Measurements from ENCODE around the gene UNC45B. TPM values are rescaled to one million over a fixed set of nuclear protein-coding genes. Genes with fewer than 3 reads are reported as not detected.
"Not testable (repeated sequence)": the region's sequence is repeated elsewhere in the genome, so short reads cannot be mapped to it uniquely, and the experiment has no call there.

UNC45B gene
- total RNA-seq, 1 donor from 2014 or later: 146 TPM

DNA sequence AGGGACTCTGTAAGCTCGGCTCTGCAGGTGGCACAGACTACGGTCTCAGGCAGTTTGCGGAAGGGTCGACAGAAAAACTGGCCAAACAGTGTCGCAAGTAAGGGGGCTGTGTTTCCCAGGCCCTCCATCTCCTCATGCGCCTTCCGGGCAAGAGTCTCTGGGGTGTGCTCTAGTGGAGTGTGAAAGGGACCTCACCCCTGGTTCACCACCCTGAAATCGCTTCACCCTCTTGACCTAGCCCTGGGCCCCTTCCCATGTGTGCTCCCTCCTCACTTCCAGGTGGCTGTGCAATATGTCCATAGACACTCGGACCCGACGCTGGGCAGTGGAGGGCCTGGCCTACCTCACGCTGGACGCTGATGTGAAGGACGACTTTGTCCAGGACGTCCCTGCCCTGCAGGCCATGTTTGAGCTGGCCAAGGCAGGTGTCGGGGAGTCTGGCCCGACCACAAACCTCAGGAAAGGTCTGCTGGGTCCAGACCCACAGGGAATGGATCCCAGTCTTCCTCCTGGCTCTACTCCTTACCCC, 22.3 kb downstream of the UNC45B start:
- no peaks in the 10 kb centered on the region for H3K4me1 ChIP-seq (ENCODE audit: control insufficient read depth in 3 of 3, insufficient read depth in 3 of 3, low read length in 3 of 3)
- no peaks in the 10 kb centered on the region for H3K27me3 ChIP-seq (ENCODE audit: control insufficient read depth in 3 of 3, insufficient read depth in 3 of 3, low read length in 3 of 3)
- H3K4me3 ChIP-seq (ENCODE audit: low read length in 3 of 3): no peak overlapping the region
- no peaks in the 10 kb centered on the region for H3K9me3 ChIP-seq (ENCODE audit: control insufficient read depth in 3 of 3, low read length in 3 of 3)
- H3K27ac ChIP-seq (ENCODE audit: low read depth, low read length): no peak overlapping the region
- H3K36me3 ChIP-seq (ENCODE audit: control insufficient read depth in 3 of 3, insufficient read depth in 3 of 3, low read length in 3 of 3): peaks cover 46 to 61% (median 56%) of the 10 kb centered on the region in 3 donors
- H3K9ac ChIP-seq (ENCODE audit: low read depth in 1 of 3, low read length in 3 of 3): no peak overlapping the region

DNA sequence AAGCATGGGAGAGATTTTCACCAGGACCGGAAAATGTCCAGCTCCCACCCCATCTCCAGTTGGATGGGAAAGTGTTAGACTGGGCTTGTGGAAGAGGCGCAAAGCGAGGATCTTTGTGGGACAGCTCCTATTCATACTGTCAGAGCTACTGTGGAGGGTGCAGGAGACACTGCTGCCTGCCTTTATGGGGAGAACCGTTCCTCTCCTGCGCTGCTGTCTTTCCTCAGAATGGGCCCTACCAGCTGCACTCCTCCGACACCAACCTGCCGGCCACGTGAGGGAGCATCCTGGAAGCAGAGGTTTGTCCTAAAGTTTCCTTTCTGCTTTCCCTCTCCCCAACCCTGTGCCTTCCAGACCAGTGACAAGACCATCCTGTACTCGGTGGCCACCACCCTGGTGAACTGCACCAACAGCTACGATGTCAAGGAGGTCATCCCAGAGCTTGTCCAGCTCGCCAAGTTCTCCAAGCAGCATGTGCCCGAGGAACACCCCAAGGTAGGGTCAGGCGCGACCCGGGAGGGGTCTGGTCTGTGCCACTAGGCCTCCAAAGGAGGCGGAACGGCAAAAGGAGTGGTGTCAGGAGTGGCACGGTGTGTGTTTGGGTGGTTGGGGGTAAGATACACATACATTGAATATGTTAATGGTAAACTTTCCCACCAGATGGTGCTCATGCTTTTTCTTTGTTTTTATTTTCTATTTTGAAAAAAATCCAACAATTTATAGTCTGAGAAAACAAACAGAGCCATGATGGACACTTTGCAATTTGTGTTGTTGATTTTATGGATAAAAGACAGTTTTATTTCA, 23.6 kb downstream of the UNC45B start:
- Histone ChIP-seq H3K27me3 (ENCODE audit: control insufficient read depth in 3 of 3, insufficient read depth in 3 of 3, low read length in 3 of 3) (no peaks in the 10 kb centered on the region), H3K36me3 (ENCODE audit: control insufficient read depth in 3 of 3, insufficient read depth in 3 of 3, low read length in 3 of 3) (peaks cover 58 to 67% (median 63%) of the 10 kb centered on the region in 3 donors)

DNA sequence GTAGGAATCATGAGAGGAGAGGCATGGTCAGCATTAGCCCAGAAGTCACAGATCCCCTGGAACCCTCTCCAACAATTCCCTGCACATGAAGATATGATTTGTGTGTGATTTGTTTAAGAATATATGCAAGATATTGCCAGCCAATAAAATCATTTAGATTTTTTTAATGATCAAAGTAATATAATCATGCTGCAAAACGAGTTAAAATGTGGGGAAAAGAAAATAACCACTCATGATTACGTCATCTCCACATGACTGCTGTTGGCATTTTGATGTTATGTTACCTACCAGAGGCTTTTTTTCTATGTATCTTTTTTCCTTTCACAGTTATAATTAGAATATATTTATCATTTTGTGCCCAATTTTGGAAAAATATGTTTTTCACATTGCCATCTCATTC, 24.2 kb downstream of the UNC45B start:
- H3K9ac ChIP-seq (ENCODE audit: low read depth in 1 of 3, low read length in 3 of 3): no peak overlapping the region
- no peak overlapping the region for H3K4me3 ChIP-seq (ENCODE audit: low read length in 3 of 3)
- no peaks in the 10 kb centered on the region for H3K9me3 ChIP-seq (ENCODE audit: control insufficient read depth in 3 of 3, low read length in 3 of 3)
- H3K4me1 ChIP-seq (ENCODE audit: control insufficient read depth in 3 of 3, insufficient read depth in 3 of 3, low read length in 3 of 3): peaks cover 0 to 5% (median 0%) of the 10 kb centered on the region in 3 donors
- H3K27me3 ChIP-seq (ENCODE audit: control insufficient read depth in 3 of 3, insufficient read depth in 3 of 3, low read length in 3 of 3): no peaks in the 10 kb centered on the region
- H3K36me3 ChIP-seq (ENCODE audit: control insufficient read depth in 3 of 3, insufficient read depth in 3 of 3, low read length in 3 of 3): peaks cover 55 to 66% (median 63%) of the 10 kb centered on the region in 3 donors
- H3K27ac ChIP-seq (ENCODE audit: low read depth, low read length): no peak overlapping the region

More for the DNA sequence above, 23.6 kb downstream of the UNC45B start:
- Histone ChIP-seq H3K4me3 (ENCODE audit: low read length in 3 of 3) (no peak overlapping the region), H3K9me3 (ENCODE audit: control insufficient read depth in 3 of 3, low read length in 3 of 3) (no peaks in the 10 kb centered on the region), H3K9ac (ENCODE audit: low read depth in 1 of 3, low read length in 3 of 3) (no peak overlapping the region), H3K4me1 (ENCODE audit: control insufficient read depth in 3 of 3, insufficient read depth in 3 of 3, low read length in 3 of 3) (peaks cover 0 to 5% (median 0%) of the 10 kb centered on the region in 3 donors), H3K27ac (ENCODE audit: low read depth, low read length) (no peak overlapping the region)

DNA sequence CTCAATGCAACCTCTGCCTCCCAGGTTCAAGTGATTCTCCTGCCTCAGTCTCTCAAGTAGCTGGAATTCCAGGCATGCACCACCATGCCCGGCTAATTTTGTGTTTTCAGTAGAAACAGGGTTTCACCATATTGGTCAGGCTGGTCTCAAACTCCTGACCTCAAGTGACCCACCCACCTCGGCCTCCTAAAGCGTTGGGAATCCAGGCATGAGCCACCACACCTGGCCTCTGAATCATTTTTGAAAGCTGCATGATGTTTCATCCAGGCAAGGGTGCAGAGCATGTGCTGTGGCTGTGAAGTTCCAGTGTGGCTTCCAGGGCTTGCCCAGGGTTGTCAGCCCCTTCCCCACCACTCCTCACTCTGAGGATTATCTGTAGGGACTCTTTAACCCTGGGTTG, 24.7 kb downstream of the UNC45B start:
- H3K27ac ChIP-seq (ENCODE audit: low read depth, low read length); H3K4me3 ChIP-seq (ENCODE audit: low read length in 3 of 3); H3K4me1 ChIP-seq (ENCODE audit: control insufficient read depth in 3 of 3, insufficient read depth in 3 of 3, low read length in 3 of 3); H3K9ac ChIP-seq (ENCODE audit: low read depth in 1 of 3, low read length in 3 of 3); H3K27me3 ChIP-seq (ENCODE audit: control insufficient read depth in 3 of 3, insufficient read depth in 3 of 3, low read length in 3 of 3); H3K9me3 ChIP-seq (ENCODE audit: control insufficient read depth in 3 of 3, low read length in 3 of 3): not testable (repeated sequence)
- H3K36me3 ChIP-seq (ENCODE audit: control insufficient read depth in 3 of 3, insufficient read depth in 3 of 3, low read length in 3 of 3): peaks cover 56 to 67% (median 63%) of the 10 kb centered on the region in 3 donors

DNA sequence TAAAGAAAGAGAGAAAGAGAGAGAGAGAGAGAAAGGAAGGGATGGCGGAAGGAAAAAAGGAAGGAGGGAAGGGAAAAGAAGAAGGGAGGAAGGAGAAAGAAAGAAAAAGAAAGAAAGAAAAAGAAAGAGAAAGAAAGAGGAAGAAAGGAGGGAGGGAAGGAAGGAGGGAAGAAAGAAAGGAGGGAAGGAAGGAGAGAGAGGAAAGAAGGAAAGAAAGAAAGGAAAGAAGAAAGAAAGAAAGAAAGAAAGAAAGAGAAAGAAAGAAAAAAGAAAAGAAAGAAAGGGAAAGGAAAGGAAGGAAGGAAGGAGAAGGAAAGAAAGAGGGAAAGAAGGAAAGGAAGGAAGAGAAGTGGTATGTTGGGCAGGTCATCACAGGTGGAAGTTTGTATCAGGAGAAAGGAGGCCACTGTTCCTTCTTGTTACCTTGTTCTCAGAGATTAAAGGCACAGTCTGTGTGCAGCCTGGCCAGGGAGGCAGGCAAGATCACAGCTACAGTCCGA, 27.3 kb downstream of the UNC45B start:
- H3K9ac ChIP-seq (ENCODE audit: low read depth in 1 of 3, low read length in 3 of 3): no peak overlapping the region
- H3K4me1 ChIP-seq (ENCODE audit: control insufficient read depth in 3 of 3, insufficient read depth in 3 of 3, low read length in 3 of 3): peaks cover 0 to 5% (median 0%) of the 10 kb centered on the region in 3 donors
- no peak overlapping the region for H3K27ac ChIP-seq (ENCODE audit: low read depth, low read length)
- no peaks in the 10 kb centered on the region for H3K9me3 ChIP-seq (ENCODE audit: control insufficient read depth in 3 of 3, low read length in 3 of 3)
- no peaks in the 10 kb centered on the region for H3K27me3 ChIP-seq (ENCODE audit: control insufficient read depth in 3 of 3, insufficient read depth in 3 of 3, low read length in 3 of 3)
- H3K36me3 ChIP-seq (ENCODE audit: control insufficient read depth in 3 of 3, insufficient read depth in 3 of 3, low read length in 3 of 3): peaks cover 43 to 53% (median 49%) of the 10 kb centered on the region in 3 donors
- H3K4me3 ChIP-seq (ENCODE audit: low read length in 3 of 3): no peak overlapping the region

DNA sequence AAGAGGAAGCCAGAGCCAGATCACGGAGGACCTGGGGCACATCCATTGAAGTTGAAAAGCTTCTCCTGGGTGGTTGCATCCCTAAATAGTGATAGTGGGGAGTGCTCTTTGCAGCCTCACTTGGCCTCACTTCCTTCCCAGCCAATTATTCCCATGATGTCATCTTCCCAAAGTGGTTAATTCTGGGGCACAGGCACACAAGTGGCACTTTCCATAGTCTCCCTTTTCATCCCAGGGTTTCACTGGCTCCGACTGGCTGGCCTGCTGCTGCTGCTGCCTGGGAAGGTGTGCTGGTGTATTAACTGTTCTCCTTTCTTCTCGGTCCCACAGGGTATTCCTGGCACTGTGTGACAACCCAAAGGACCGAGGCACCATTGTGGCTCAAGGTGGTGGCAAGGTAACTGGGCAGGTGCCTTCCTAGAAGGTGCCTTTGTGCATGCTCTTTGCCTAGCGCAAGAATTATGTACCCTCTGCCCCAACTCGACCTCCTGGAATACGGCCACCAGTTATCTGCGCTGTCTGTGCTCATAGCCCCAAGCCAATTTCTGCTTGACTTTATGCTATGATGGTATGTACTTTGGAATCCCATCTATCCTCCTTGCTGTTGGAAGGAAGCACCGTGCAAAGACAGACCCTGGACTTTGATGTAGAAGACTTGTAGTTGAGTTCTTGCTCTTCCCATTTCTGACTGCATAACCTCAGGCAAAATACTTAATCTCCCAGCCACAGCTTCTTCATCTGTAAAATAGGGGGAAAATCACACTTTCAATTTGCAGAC, 28.2 kb downstream of the UNC45B start:
- Histone ChIP-seq H3K27ac (ENCODE audit: low read depth, low read length) (no peak overlapping the region), H3K36me3 (ENCODE audit: control insufficient read depth in 3 of 3, insufficient read depth in 3 of 3, low read length in 3 of 3) (peaks cover 47 to 58% (median 53%) of the 10 kb centered on the region in 3 donors), H3K27me3 (ENCODE audit: control insufficient read depth in 3 of 3, insufficient read depth in 3 of 3, low read length in 3 of 3) (no peaks in the 10 kb centered on the region), H3K4me1 (ENCODE audit: control insufficient read depth in 3 of 3, insufficient read depth in 3 of 3, low read length in 3 of 3) (peaks cover 0 to 5% (median 0%) of the 10 kb centered on the region in 3 donors), H3K4me3 (ENCODE audit: low read length in 3 of 3) (no peak overlapping the region), H3K9me3 (ENCODE audit: control insufficient read depth in 3 of 3, low read length in 3 of 3) (no peaks in the 10 kb centered on the region), H3K9ac (ENCODE audit: low read depth in 1 of 3, low read length in 3 of 3) (no peak overlapping the region)

DNA sequence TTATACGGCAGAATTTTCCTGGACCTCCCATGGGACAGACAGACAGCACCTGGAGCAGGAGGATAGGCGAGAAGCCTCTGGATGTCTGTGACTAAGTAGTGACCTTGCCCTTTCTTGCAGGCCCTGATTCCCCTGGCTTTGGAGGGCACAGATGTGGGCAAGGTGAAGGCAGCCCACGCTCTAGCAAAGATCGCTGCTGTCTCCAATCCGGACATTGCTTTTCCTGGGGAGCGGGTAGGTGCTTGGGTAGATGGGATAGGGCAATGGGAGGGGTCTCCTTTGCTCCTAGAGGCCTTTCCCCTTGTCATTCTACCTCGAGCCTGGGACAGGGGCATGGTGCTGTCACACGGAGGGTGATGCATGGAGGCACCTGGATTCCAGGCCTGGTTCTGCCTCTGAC, 29.3 kb downstream of the UNC45B start:
- H3K27me3 ChIP-seq (ENCODE audit: control insufficient read depth in 3 of 3, insufficient read depth in 3 of 3, low read length in 3 of 3): no peaks in the 10 kb centered on the region
- no peaks in the 10 kb centered on the region for H3K9me3 ChIP-seq (ENCODE audit: control insufficient read depth in 3 of 3, low read length in 3 of 3)
- H3K36me3 ChIP-seq (ENCODE audit: control insufficient read depth in 3 of 3, insufficient read depth in 3 of 3, low read length in 3 of 3): peaks cover 48 to 59% (median 52%) of the 10 kb centered on the region in 3 donors
- H3K4me1 ChIP-seq (ENCODE audit: control insufficient read depth in 3 of 3, insufficient read depth in 3 of 3, low read length in 3 of 3): peaks cover 0 to 5% (median 0%) of the 10 kb centered on the region in 3 donors
- H3K4me3 ChIP-seq (ENCODE audit: low read length in 3 of 3): no peak overlapping the region
- no peak overlapping the region for H3K27ac ChIP-seq (ENCODE audit: low read depth, low read length)
- no peak overlapping the region for H3K9ac ChIP-seq (ENCODE audit: low read depth in 1 of 3, low read length in 3 of 3)

DNA sequence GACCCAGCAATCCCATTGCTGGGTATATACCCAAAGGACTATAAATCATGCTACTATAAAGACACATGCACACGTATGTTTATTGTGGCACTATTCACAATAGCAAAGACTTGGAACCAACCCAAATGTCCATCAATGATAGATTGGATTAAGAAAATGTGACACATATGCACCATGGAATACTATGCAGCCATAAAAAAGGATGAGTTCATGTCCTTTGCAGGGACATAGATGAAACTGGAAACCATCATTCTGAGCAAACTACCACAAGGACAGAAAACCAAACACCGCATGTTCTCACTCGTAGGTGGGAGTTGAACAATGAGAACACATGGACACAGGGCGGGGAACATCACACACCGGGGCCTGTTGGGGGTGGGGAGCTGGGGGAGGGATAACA, 31.8 kb downstream of the UNC45B start:
- not testable (repeated sequence) for H3K9me3 ChIP-seq (ENCODE audit: control insufficient read depth in 3 of 3, low read length in 3 of 3); H3K27me3 ChIP-seq (ENCODE audit: control insufficient read depth in 3 of 3, insufficient read depth in 3 of 3, low read length in 3 of 3); H3K4me3 ChIP-seq (ENCODE audit: low read length in 3 of 3); H3K9ac ChIP-seq (ENCODE audit: low read depth in 1 of 3, low read length in 3 of 3); H3K27ac ChIP-seq (ENCODE audit: low read depth, low read length); H3K4me1 ChIP-seq (ENCODE audit: control insufficient read depth in 3 of 3, insufficient read depth in 3 of 3, low read length in 3 of 3)
- H3K36me3 ChIP-seq (ENCODE audit: control insufficient read depth in 3 of 3, insufficient read depth in 3 of 3, low read length in 3 of 3): peaks cover 57 to 68% (median 57%) of the 10 kb centered on the region in 3 donors

DNA sequence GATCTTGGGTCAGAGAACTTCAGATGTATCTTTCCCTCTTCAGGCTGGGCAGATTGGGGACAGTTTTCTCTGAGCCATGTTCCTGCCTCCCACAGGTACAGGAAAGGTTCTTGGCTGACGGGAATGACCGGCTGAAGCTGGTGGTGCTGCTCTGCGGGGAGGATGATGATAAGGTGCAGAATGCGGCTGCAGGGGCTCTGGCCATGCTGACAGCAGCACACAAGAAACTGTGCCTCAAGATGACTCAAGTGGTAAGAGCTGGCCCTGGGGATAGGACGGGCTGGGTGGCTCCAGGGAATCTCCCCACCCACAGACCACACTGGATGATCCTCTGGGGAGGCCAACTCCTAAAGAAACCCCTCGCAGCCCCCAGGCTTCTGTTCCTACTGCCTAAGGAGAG, 35.7 kb downstream of the UNC45B start:
- Histone ChIP-seq H3K27me3 (ENCODE audit: control insufficient read depth in 3 of 3, insufficient read depth in 3 of 3, low read length in 3 of 3) (no peaks in the 10 kb centered on the region), H3K4me3 (ENCODE audit: low read length in 3 of 3) (no peak overlapping the region), H3K4me1 (ENCODE audit: control insufficient read depth in 3 of 3, insufficient read depth in 3 of 3, low read length in 3 of 3) (no peaks in the 10 kb centered on the region), H3K9me3 (ENCODE audit: control insufficient read depth in 3 of 3, low read length in 3 of 3) (no peaks in the 10 kb centered on the region), H3K9ac (ENCODE audit: low read depth in 1 of 3, low read length in 3 of 3) (no peak overlapping the region), H3K36me3 (ENCODE audit: control insufficient read depth in 3 of 3, insufficient read depth in 3 of 3, low read length in 3 of 3) (peaks cover 51 to 72% (median 52%) of the 10 kb centered on the region in 3 donors), H3K27ac (ENCODE audit: low read depth, low read length) (no peak overlapping the region)
